A549 (cell line): ENCODE data around the gene ZNF800. TPM values are rescaled to one million over a fixed set of nuclear protein-coding genes. Genes with fewer than 3 reads are reported as not detected.

Experiments used
- ATAC-seq, 2 experiments: fragments of 200-7000 bp in 1 of 2; fragments of >200 bp in 1 of 2; cut with Nextera tagmentation in 1 of 2; cut with Tn5 transposase in 1 of 2; 3 replicates each; pipeline versions ENCODE4 v1.8.0 to v1.9.1; 2018 to 2020; ENCODE audit warnings: mild to moderate bottlenecking in 1 of 2, moderate library complexity in 1 of 2
- CTCF ChIA-PET: fragments of 300-600 bp; sonication (Branson Sonifier 250); formaldehyde crosslinking; extraction: SDS; loops from one replicate; lab custom pipeline; 2021; ENCODE audit warnings: antibody characterized with exemption, inconsistent platforms; lab: Yijun Ruan, JAX
- POLR2A ChIA-PET: fragments of 350-600 bp; formaldehyde crosslinking; extraction: SDS; loops from one replicate; lab custom pipeline; 2021; ENCODE audit warnings: antibody characterized with exemption, inconsistent platforms; lab: Yijun Ruan, JAX
- DNase-seq, 2 experiments: peaks; one replicate each; pipeline versions ENCODE4 v3.0.0 to v3.0.0-alpha.2; 2011 to 2016; ENCODE audit warnings: low read depth in 1 of 2, low spot score in 1 of 2
- FAIRE-seq: peaks from 2 replicates; lab custom pipeline; 2011; peaks lifted over from hg19 to GRCh38; lab: Jason Lieb, UNC
- H3K27ac ChIP-seq, 2 experiments: fragments of >200 bp; sonication (Bioruptor Twin); formaldehyde crosslinking; 3 replicates each; pipeline ENCODE4 v1.5.1; 2016 to 2017
- H3K4me1 ChIP-seq: fragments of >200 bp; sonication (Bioruptor Twin); formaldehyde crosslinking; 3 replicates; pipeline ENCODE4 v1.6.1; 2016
- H3K4me2 ChIP-seq: fragments of >200 bp; sonication (Bioruptor Twin); formaldehyde crosslinking; 3 replicates; pipeline ENCODE4 v1.6.1; 2016
- H3K4me3 ChIP-seq: fragments of >200 bp; sonication (Bioruptor Twin); formaldehyde crosslinking; 3 replicates; pipeline ENCODE4 v1.5.1; 2016
- H3K9me3 ChIP-seq: fragments of >200 bp; sonication (Bioruptor Twin); formaldehyde crosslinking; 3 replicates; pipeline ENCODE4 v1.6.1; 2016
- ATOH8 ChIP-seq: fragments of 250-450 bp; sonication (Bioruptor Pico); IDR thresholded peaks from 2 replicates; pipeline ENCODE4 v1.5.0; 2020; ENCODE audit warnings: low read depth, mild to moderate bottlenecking, moderate library complexity
- BCL3 ChIP-seq: fragments of >200 bp; sonication (Bioruptor Twin); formaldehyde crosslinking; IDR thresholded peaks from 3 replicates; pipeline ENCODE4 v1.6.1; 2016
- BHLHE40 ChIP-seq: IDR thresholded peaks from 2 replicates; pipeline ENCODE4 v1.6.1; 2012; ENCODE audit warnings: low read depth, low read length, inconsistent platforms
- CBX2 ChIP-seq: fragments of 200-600 bp; sonication (generic); IDR thresholded peaks from 2 replicates; pipeline ENCODE4 v1.6.1; 2016; ENCODE audit warnings: low read depth, mild to moderate bottlenecking, borderline replicate concordance
- EHF ChIP-seq: fragments of 250-450 bp; sonication (Bioruptor Pico); IDR thresholded peaks from 2 replicates; pipeline ENCODE4 v1.5.0; 2020; ENCODE audit warnings: mild to moderate bottlenecking
- FOSL2 ChIP-seq, 2 experiments: fragments of 450-650 bp in 1 of 2; fragments of >200 bp in 1 of 2; sonication (Bioruptor Twin) in 1 of 2; formaldehyde crosslinking; IDR thresholded peaks; 2 replicates each; pipeline versions ENCODE4 v1.5.0 to v1.6.1; 2016 to 2020; ENCODE audit warnings: mild to moderate bottlenecking in 1 of 2, moderate library complexity in 1 of 2
- HDAC2 ChIP-seq: fragments of 200-600 bp; sonication (generic); IDR thresholded peaks from 2 replicates; pipeline ENCODE4 v1.6.1; 2016
- MAFK ChIP-seq: fragments of 450-650 bp; IDR thresholded peaks from 2 replicates; pipeline ENCODE4 v1.6.1; 2014; ENCODE audit not compliant: partially characterized antibody
- MAX ChIP-seq: IDR thresholded peaks from 2 replicates; pipeline ENCODE4 v1.6.1; 2012
- MAZ ChIP-seq: fragments of 150-350 bp; IDR thresholded peaks from 2 replicates; pipeline ENCODE4 v1.6.1; 2014; ENCODE audit warnings: antibody characterized with exemption, low read depth, low read length, borderline replicate concordance
- RAD21 ChIP-seq, 2 experiments: fragments of >200 bp in 1 of 2; sonication (Bioruptor Twin) in 1 of 2; formaldehyde crosslinking in 1 of 2; IDR thresholded peaks in 1 of 2; conservative IDR thresholded peaks in 1 of 2; 2 replicates in 1 of 2; 3 replicates in 1 of 2; pipeline ENCODE4 v1.6.1; 2012 to 2018; ENCODE audit warnings: inconsistent platforms in 1 of 2
- RCOR1 ChIP-seq: fragments of 150-350 bp; IDR thresholded peaks from 2 replicates; pipeline ENCODE4 v1.6.1; 2014; ENCODE audit warnings: antibody characterized with exemption, low read length, low read depth
- REST ChIP-seq: fragments of 200-600 bp; sonication (generic); IDR thresholded peaks from 2 replicates; pipeline ENCODE4 v1.6.1; 2016; ENCODE audit warnings: antibody characterized with exemption, mild to moderate bottlenecking, moderate library complexity
- SMC3 ChIP-seq: fragments of >200 bp; sonication (Bioruptor Twin); formaldehyde crosslinking; IDR thresholded peaks from 3 replicates; pipeline ENCODE4 v1.6.1; 2018; ENCODE audit warnings: inconsistent platforms
- USF2 ChIP-seq: fragments of 450-650 bp; IDR thresholded peaks from 2 replicates; pipeline ENCODE4 v1.6.1; 2014; ENCODE audit warnings: antibody characterized with exemption
- ZC3H11A ChIP-seq: fragments of 450-650 bp; IDR thresholded peaks from 2 replicates; pipeline ENCODE4 v1.6.1; 2014; ENCODE audit warnings: antibody characterized with exemption, mild to moderate bottlenecking
- ZSCAN20 ChIP-seq: fragments of 250-450 bp; sonication (Bioruptor Pico); IDR thresholded peaks from 2 replicates; pipeline ENCODE4 v1.8.0; 2022; ENCODE audit warnings: mild to moderate bottlenecking, moderate library complexity
- WGBS: methylation state at CpG from one replicate; pipeline ENCODE4 v1.1.6; 2017; ENCODE audit errors: missing lambda C conversion rate; 5-methylcytosine and 5-hydroxymethylcytosine counted together
- polyA plus RNA-seq, 4 experiments: library from polyadenylated mRNA; depleted of rRNA in 3 of 4; stranded (reverse); fragments of >200 nt; fragmentation: RNase III in 1 of 4; extraction: RNeasy Plus Mini Kit Qiagen cat#74134 plus additional on column Dnase treatment in 1 of 4; gene quantifications; 2 replicates in 3 of 4; 3 replicates in 1 of 4; pipeline ENCODE4 v1.2.3, GENCODE V29; 2011 to 2017

ZNF800 gene
- polyA plus RNA-seq, 2 of the 4 experiments (the other 2 are of a cell fraction), result 8.7 to 17.2 TPM

GRCh38 chr7:127367679-127368078, 24.8 kb downstream of the ZNF800 start:
- H3K4me1 ChIP-seq, result no peaks in the 10 kb centered on the region
- FAIRE-seq (no peak), ATAC-seq (no peak), DNase-seq (no peak)
- ChIA-PET POLR2A (interaction anchor here (0.8 kb wide), 1 partner anchor 25 kb away, joined by 3 read pairs; the partner anchor contains the start of gene ZNF800), CTCF (no interaction called here)
- no peak overlapping the region for H3K27ac ChIP-seq
- no peaks in the 10 kb centered on the region for H3K9me3 ChIP-seq
- no peak overlapping the region for H3K4me2 ChIP-seq
- WGBS, result 91% methylated on average over 2 of the region's 2 CpGs
- TF ChIP-seq REST (no peak), MAFK (peak; percentile 68), HDAC2 (no peak), BCL3 (no peak), SMC3 (no peak), ATOH8 (CRISPR knock-in tag) (no peak), CBX2 (no peak)
- no peak overlapping the region for H3K4me3 ChIP-seq

GRCh38 chr7:127366680-127367079, 25.8 kb downstream of the ZNF800 start:
- ATAC-seq, result no peak
- Histone ChIP-seq H3K4me1 (no peaks in the 10 kb centered on the region), H3K9me3 (no peaks in the 10 kb centered on the region), H3K4me2 (no peak overlapping the region), H3K27ac (no peak overlapping the region), H3K4me3 (no peak overlapping the region)
- ChIA-PET CTCF (interaction anchor here (1.1 kb wide), 1 partner anchor 17 kb away, joined by 3 read pairs; no protein-coding TSS in a partner anchor), POLR2A (no interaction called here)
- TF ChIP-seq RAD21 (conservative IDR thresholded peaks at IDR 0.05 in 1 of 2, IDR thresholded peaks at IDR 0.05 in 1 of 2) (no peak), EHF (CRISPR knock-in tag) (no peak), ZC3H11A (no peak), USF2 (no peak), MAZ (no peak), FOSL2 (IDR thresholded peaks at IDR 0.05) (no peak), FOSL2 (CRISPR knock-in tag; IDR thresholded peaks at IDR 0.05) (no peak), ZSCAN20 (CRISPR knock-in tag) (no peak), BHLHE40 (no peak), BCL3 (no peak), MAX (no peak), RCOR1 (no peak), HDAC2 (no peak)
- WGBS, result 90% methylated on average over 2 of the region's 2 CpGs
- FAIRE-seq, result no peak
- no peak for DNase-seq
